ENCODE measurements around the gene TARP.
A peak's percentile ranks its signal among the peaks of the same experiment; 100 is the strongest.

The TARP gene

GRCh38 chr7:38321050-38321449 is 47.6 kb upstream of the TARP start:
- Histone ChIP-seq H3K4me3 (ENCODE audit: low read depth in 1 of 2, low read length in 1 of 2) (no peak overlapping the region), H3K36me3 (no peaks in the 10 kb centered on the region), H3K27ac (no peak overlapping the region), H3K27me3 (no peaks in the 10 kb centered on the region), H3K4me1 (ENCODE audit: control insufficient read depth in 1 of 2, insufficient read depth in 1 of 2, low read depth in 1 of 2, low read length in 1 of 2) (peaks cover 29 to 30% of the 10 kb centered on the region in 2 experiments), H3K9me3 (no peaks in the 10 kb centered on the region)
- no peak for TF ChIP-seq CTCF (IDR thresholded peaks at IDR 0.05)

- Histone ChIP-seq H3K36me3 (no peaks in the 10 kb centered on the region), H3K4me1 (ENCODE audit: control insufficient read depth in 1 of 2, insufficient read depth in 1 of 2, low read depth in 1 of 2, low read length in 1 of 2) (peaks cover 40 to 42% of the 10 kb centered on the region in 2 experiments), H3K4me3 (ENCODE audit: low read depth in 1 of 2, low read length in 1 of 2) (no peak overlapping the region), H3K27ac (no peak overlapping the region), H3K27me3 (no peaks in the 10 kb centered on the region), H3K9me3 (no peaks in the 10 kb centered on the region)
- TF ChIP-seq CTCF (IDR thresholded peaks at IDR 0.05), result no peak
Measured at GRCh38 chr7:38319873-38320272, 46.4 kb upstream of the TARP start.

GRCh38 chr7:38318803-38319416 is 45.5 kb upstream of the TARP start:
- Histone ChIP-seq H3K9me3 (no peaks in the 10 kb centered on the region), H3K27me3 (no peaks in the 10 kb centered on the region), H3K4me1 (ENCODE audit: control insufficient read depth in 1 of 2, insufficient read depth in 1 of 2, low read depth in 1 of 2, low read length in 1 of 2) (peaks cover 50 to 52% of the 10 kb centered on the region in 2 experiments), H3K4me3 (ENCODE audit: low read depth in 1 of 2, low read length in 1 of 2) (no peak overlapping the region), H3K36me3 (no peaks in the 10 kb centered on the region), H3K27ac (peak overlapping the region; percentile 67)
- TF ChIP-seq CTCF (IDR thresholded peaks at IDR 0.05), result no peak

GRCh38 chr7:38318241-38318640 is 44.8 kb upstream of the TARP start:
- no peaks in the 10 kb centered on the region for H3K9me3 ChIP-seq
- no peak overlapping the region for H3K4me3 ChIP-seq (ENCODE audit: low read depth in 1 of 2, low read length in 1 of 2)
- H3K27ac ChIP-seq, result peak overlapping the region; percentile 67
- H3K4me1 ChIP-seq (ENCODE audit: control insufficient read depth in 1 of 2, insufficient read depth in 1 of 2, low read depth in 1 of 2, low read length in 1 of 2), result peaks cover 55 to 58% of the 10 kb centered on the region in 2 experiments
- no peaks in the 10 kb centered on the region for H3K36me3 ChIP-seq
- TF ChIP-seq CTCF (IDR thresholded peaks at IDR 0.05), result no peak
- H3K27me3 ChIP-seq, result no peaks in the 10 kb centered on the region

GRCh38 chr7:38317515-38317914 is 44.1 kb upstream of the TARP start:
- peaks cover 63 to 66% of the 10 kb centered on the region in 2 experiments for H3K4me1 ChIP-seq (ENCODE audit: control insufficient read depth in 1 of 2, insufficient read depth in 1 of 2, low read depth in 1 of 2, low read length in 1 of 2)
- no peaks in the 10 kb centered on the region for H3K9me3 ChIP-seq
- no peak overlapping the region for H3K4me3 ChIP-seq (ENCODE audit: low read depth in 1 of 2, low read length in 1 of 2)
- no peak for TF ChIP-seq CTCF (IDR thresholded peaks at IDR 0.05)
- no peaks in the 10 kb centered on the region for H3K36me3 ChIP-seq
- H3K27ac ChIP-seq, result peak overlapping the region; percentile 67
- H3K27me3 ChIP-seq, result no peaks in the 10 kb centered on the region

Data from neutrophil (primary cell).